Activated CD4-positive, alpha-beta T cell treated with anti-CD3 and anti-CD28 coated beads for 36 hours (primary cell): ENCODE data around the gene ITSN2. TPM values are rescaled to one million over a fixed set of nuclear protein-coding genes. Genes with fewer than 3 reads are reported as not detected.
A peak's percentile ranks its signal among the peaks of the same experiment; 100 is the strongest.

ENCODE experiments used
- ATAC-seq: fragments of 200-7000 bp; cut with Tn5 transposase; one replicate; pipeline ENCODE4 v1.10.0; 2021; ENCODE audit warnings: mild to moderate bottlenecking, moderate library complexity
- CTCF ChIA-PET: fragments of 350-600 bp; sonication (Branson Sonifier 250); formaldehyde crosslinking; loops from one replicate; lab custom pipeline; 2021; ENCODE audit warnings: antibody characterized with exemption; lab: Charles Lee
- POLR2A ChIA-PET: fragments of 350-600 bp; sonication (Branson Sonifier 250); formaldehyde crosslinking; loops from one replicate; lab custom pipeline; 2021; ENCODE audit warnings: antibody characterized with exemption, inconsistent platforms; lab: Charles Lee
- DNase-seq: peaks from one replicate; pipeline ENCODE4 v3.0.0-alpha.2; 2020
- H3K27ac Mint-ChIP-seq: one replicate; pipeline ENCODE4 v1.8.0; 2021; ENCODE audit warnings: mixed read lengths
- H3K27me3 Mint-ChIP-seq: one replicate; pipeline ENCODE4 v1.8.0; 2021; ENCODE audit warnings: mixed read lengths
- H3K36me3 Mint-ChIP-seq: one replicate; pipeline ENCODE4 v1.8.0; 2021; ENCODE audit warnings: low read depth, mixed read lengths
- H3K4me1 Mint-ChIP-seq: one replicate; pipeline ENCODE4 v1.8.0; 2021; ENCODE audit warnings: mixed read lengths
- H3K4me3 Mint-ChIP-seq: one replicate; pipeline ENCODE4 v1.8.0; 2021; ENCODE audit warnings: mild to moderate bottlenecking, moderate library complexity, mixed read lengths
- H3K9me3 Mint-ChIP-seq: one replicate; pipeline ENCODE4 v1.8.0; 2021; ENCODE audit warnings: low read depth, mixed read lengths
- intact Hi-C, 2 experiments: fragments of 100-400 bp; cut with DNase I in 1 of 2; cut with micrococcal nuclease in 1 of 2; formaldehyde crosslinking; loops; one replicate each; pipeline versions ENCODE4 v1.14.2 to v1.15.1; 2022 to 2024; cut with DNase I, micrococcal nuclease
- total RNA-seq, 2 experiments: library from RNA; stranded (reverse); gene quantifications; one replicate each; pipeline ENCODE4 v1.2.3, GENCODE V29; 2021

ITSN2 gene
- total RNA-seq, 2 experiments from 2014 or later = 46.0 to 49.6 TPM

- no peaks in the 10 kb centered on the region for H3K9me3 Mint-ChIP-seq
- H3K27me3 Mint-ChIP-seq = no peaks in the 10 kb centered on the region
- ChIA-PET POLR2A (no interaction called here), CTCF (interaction anchor here (1.0 kb wide), 1 partner anchor 12 kb away, joined by 7 read pairs; no protein-coding TSS in a partner anchor)
- no peak overlapping the region for H3K4me3 Mint-ChIP-seq
- peaks cover 40% of the 10 kb centered on the region for H3K4me1 Mint-ChIP-seq
- peak overlapping the region; percentile 65 for H3K27ac Mint-ChIP-seq
- peaks cover 7% of the 10 kb centered on the region for H3K36me3 Mint-ChIP-seq
- intact Hi-C loops = no loop called here
- ATAC-seq = no peak
- DNase-seq = no peak
These were observed 27.4 kb downstream of the ITSN2 start for GRCh38 chr2:24332791-24333540.

DNA sequence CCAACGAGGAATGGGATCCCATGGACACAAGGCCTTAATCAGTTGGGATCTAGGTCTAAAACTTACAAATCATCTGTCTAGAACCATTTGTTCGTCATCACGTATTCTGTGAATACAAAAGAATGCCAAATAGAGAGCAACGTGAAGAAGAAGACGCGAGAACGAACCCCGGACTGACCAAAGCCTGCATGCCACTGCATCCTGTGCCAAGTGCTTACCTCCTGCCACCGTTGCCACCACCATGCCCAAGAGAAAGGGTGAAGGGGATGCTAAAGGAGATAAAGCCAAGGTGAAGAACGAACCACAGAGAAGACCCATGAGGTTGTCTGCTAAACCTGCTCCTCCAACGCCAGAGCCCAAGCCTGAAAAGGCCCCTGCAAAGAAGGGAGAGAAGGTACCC lies 30.2 kb downstream of the ITSN2 start:
- no peak overlapping the region for H3K27ac Mint-ChIP-seq
- ATAC-seq = no peak
- H3K36me3 Mint-ChIP-seq = peaks cover 6% of the 10 kb centered on the region
- no peaks in the 10 kb centered on the region for H3K9me3 Mint-ChIP-seq
- peaks cover 27% of the 10 kb centered on the region for H3K4me1 Mint-ChIP-seq
- POLR2A ChIA-PET = no interaction called here
- CTCF ChIA-PET = interaction anchor here (0.6 to 1.6 kb wide), 2 partner anchors 29 to 46 kb away, joined by 3 read pairs; no protein-coding TSS in a partner anchor
- DNase-seq = no peak
- intact Hi-C loops = no loop called here
- H3K27me3 Mint-ChIP-seq = no peaks in the 10 kb centered on the region
- H3K4me3 Mint-ChIP-seq = no peak overlapping the region

- Mint-ChIP-seq H3K27me3 (no peaks in the 10 kb centered on the region), H3K9me3 (no peaks in the 10 kb centered on the region)
These were observed 30.6 kb downstream of the ITSN2 start for GRCh38 chr2:24329700-24330099.

GRCh38 chr2:24328010-24328409 lies 32.3 kb downstream of the ITSN2 start:
- intact Hi-C loops = no loop called here
- no peaks in the 10 kb centered on the region for H3K27me3 Mint-ChIP-seq
- H3K9me3 Mint-ChIP-seq = no peaks in the 10 kb centered on the region
- H3K27ac Mint-ChIP-seq = no peak overlapping the region
- peaks cover 8% of the 10 kb centered on the region for H3K36me3 Mint-ChIP-seq
- ChIA-PET POLR2A (no interaction called here), CTCF (interaction anchor here (0.5 to 0.8 kb wide), 2 partner anchors 9 to 500 kb away, joined by 3 read pairs; no protein-coding TSS in a partner anchor)
- H3K4me3 Mint-ChIP-seq = no peak overlapping the region
- peaks cover 13% of the 10 kb centered on the region for H3K4me1 Mint-ChIP-seq
- ATAC-seq = no peak
- no peak for DNase-seq

More at GRCh38 chr2:24329700-24330099, 30.6 kb downstream of the ITSN2 start:
- Mint-ChIP-seq H3K4me3 (no peak overlapping the region), H3K27ac (no peak overlapping the region), H3K4me1 (peaks cover 27% of the 10 kb centered on the region), H3K36me3 (peaks cover 6% of the 10 kb centered on the region)
- no peak for DNase-seq
- ChIA-PET POLR2A (no interaction called here), CTCF (interaction anchor here (1.6 kb wide), 1 partner anchor 29 kb away, joined by 3 read pairs; no protein-coding TSS in a partner anchor)
- intact Hi-C loops = no loop called here
- no peak for ATAC-seq

DNA sequence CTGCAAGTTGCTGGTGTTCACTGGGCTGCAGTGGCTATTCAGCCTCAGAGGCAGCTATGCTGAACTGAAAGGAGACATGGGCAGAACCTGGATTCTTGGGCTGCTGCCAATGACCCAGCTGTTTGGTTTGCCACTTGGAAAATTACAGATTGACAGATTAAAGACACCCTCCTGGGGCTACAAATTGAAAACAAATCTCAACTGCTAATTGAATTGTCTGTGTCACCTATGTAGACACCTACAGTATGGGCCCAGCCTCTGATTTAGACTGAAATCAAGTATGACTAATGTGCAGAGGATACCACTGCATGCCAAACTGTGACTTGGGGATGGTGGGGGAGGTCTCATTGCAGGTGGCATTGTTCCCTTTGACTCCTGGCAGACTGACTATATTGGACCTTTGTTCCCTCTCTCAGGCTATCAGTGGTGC lies 42.8 kb downstream of the ITSN2 start:
- Mint-ChIP-seq H3K4me3 (no peak overlapping the region), H3K27ac (no peak overlapping the region), H3K27me3 (no peaks in the 10 kb centered on the region), H3K36me3 (peaks cover 5% of the 10 kb centered on the region), H3K4me1 (peaks cover 35% of the 10 kb centered on the region), H3K9me3 (no peaks in the 10 kb centered on the region)
- POLR2A ChIA-PET = interaction anchor here (0.6 kb wide), 1 partner anchor 24 kb away, joined by 3 read pairs; no protein-coding TSS in a partner anchor
- peak; percentile 26 for DNase-seq
- ATAC-seq = peak; percentile 69
- CTCF ChIA-PET = no interaction called here
- intact Hi-C loops = no loop called here

- DNase-seq (peak; percentile 34), ATAC-seq (peak; percentile 79)
- Mint-ChIP-seq H3K4me3 (no peak overlapping the region), H3K4me1 (peaks cover 35% of the 10 kb centered on the region), H3K36me3 (peaks cover 13% of the 10 kb centered on the region), H3K27me3 (no peaks in the 10 kb centered on the region), H3K27ac (peak overlapping the region; percentile 30), H3K9me3 (no peaks in the 10 kb centered on the region)
- ChIA-PET POLR2A (no interaction called here), CTCF (interaction anchor here (0.7 kb wide), 2 partner anchors 106 to 943 kb away, joined by 3 to 6 read pairs; no protein-coding TSS in a partner anchor)
- intact Hi-C loops = loop anchor here in 1 of 2 experiments (1.0 to 2.0 kb wide), 2 partner anchors 45 to 261 kb away; partner anchors contain the start of gene ITSN2
These were observed 44.7 kb downstream of the ITSN2 start for GRCh38 chr2:24315669-24316068.

DNA sequence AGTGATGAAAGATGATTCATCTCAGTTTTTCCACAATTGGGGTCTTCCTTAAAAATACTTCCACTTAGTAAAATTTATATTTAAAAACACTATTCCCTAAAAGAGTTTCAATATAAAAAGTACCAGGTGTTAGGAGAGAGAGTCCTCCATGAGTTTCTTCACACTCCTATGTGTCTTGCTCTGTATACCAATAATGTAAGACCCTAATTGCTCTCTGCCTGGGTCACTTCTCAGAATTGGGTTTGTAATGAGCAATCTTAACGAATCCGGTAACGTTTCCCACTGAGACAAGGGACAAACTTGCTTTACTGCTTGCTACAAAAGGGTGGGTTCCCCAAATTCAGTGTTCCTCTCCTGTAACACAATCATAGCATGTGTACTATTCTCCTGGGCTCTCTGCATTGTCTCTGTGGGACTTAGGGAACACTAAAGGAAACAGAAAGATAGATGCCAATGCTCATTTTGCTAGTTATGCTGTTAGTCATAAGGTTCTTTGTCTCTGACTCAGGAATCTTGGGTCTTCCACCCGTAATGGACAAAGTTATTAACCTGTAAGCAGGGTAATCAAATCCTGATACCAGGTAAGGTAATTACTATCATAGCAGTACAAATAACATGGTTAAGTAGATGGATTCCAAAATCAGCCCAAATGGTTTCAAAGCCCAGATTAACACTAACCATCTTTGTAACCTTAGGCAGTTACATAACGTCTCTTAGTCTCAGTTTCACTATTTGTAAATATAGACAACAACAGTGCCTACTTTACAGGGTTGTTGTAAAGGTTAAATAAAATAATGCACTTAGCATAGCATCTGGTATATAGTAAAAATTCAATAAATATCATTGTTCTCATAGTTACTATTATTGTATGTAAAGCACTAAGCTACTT lies 46.3 kb downstream of the ITSN2 start:
- Mint-ChIP-seq H3K9me3 (no peaks in the 10 kb centered on the region), H3K36me3 (peaks cover 18% of the 10 kb centered on the region), H3K4me3 (no peak overlapping the region), H3K27me3 (no peaks in the 10 kb centered on the region), H3K4me1 (peaks cover 35% of the 10 kb centered on the region), H3K27ac (no peak overlapping the region)
- DNase-seq (no peak), ATAC-seq (peak; percentile 35)
- CTCF ChIA-PET = no interaction called here
- POLR2A ChIA-PET = no interaction called here
- intact Hi-C loops = loop anchor here in 1 of 2 experiments (2.0 kb wide), 1 partner anchor 263 kb away; no protein-coding TSS in a partner anchor

DNA sequence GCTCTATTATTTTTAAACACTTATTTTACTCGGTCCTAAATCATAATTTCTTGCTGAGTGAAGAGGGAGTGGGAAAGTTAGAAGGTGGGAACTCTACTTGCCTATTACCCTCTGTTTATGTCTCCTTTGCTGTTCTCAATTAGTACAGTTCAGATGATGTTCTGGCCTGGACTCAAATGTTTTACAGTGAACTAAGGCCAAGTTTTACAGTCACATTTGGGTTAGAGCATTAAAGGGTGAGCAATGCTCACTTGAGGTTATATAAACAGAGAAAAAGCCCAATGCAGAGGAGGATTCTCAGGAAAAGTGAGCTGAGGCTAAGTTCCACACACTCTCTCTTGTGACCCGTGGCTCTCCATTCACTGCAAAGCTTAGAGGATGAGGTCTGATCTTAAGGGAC lies 52.4 kb downstream of the ITSN2 start:
- Mint-ChIP-seq H3K4me1 (no peaks in the 10 kb centered on the region), H3K27me3 (no peaks in the 10 kb centered on the region), H3K4me3 (no peak overlapping the region), H3K36me3 (peaks cover 35% of the 10 kb centered on the region), H3K9me3 (no peaks in the 10 kb centered on the region), H3K27ac (no peak overlapping the region)
- ChIA-PET CTCF (interaction anchor here (1.0 to 1.1 kb wide), 2 partner anchors 10 to 34 kb away, joined by 3 read pairs; no protein-coding TSS in a partner anchor), POLR2A (no interaction called here)
- no peak for ATAC-seq
- DNase-seq = no peak
- intact Hi-C loops = no loop called here

- Mint-ChIP-seq H3K36me3 (peaks cover 40% of the 10 kb centered on the region), H3K27me3 (no peaks in the 10 kb centered on the region), H3K27ac (no peak overlapping the region), H3K4me1 (no peaks in the 10 kb centered on the region), H3K4me3 (no peak overlapping the region), H3K9me3 (no peaks in the 10 kb centered on the region)
- DNase-seq (no peak), ATAC-seq (no peak)
- POLR2A ChIA-PET = no interaction called here
- CTCF ChIA-PET = interaction anchor here (0.6 to 1.1 kb wide), 3 partner anchors 50 to 891 kb away, joined by 3 to 4 read pairs (median 3); no protein-coding TSS in a partner anchor
- intact Hi-C loops = no loop called here
These were observed 55.7 kb downstream of the ITSN2 start for GRCh38 chr2:24304631-24305030.

- Mint-ChIP-seq H3K27me3 (no peaks in the 10 kb centered on the region), H3K4me1 (no peaks in the 10 kb centered on the region), H3K4me3 (no peak overlapping the region), H3K36me3 (peaks cover 42% of the 10 kb centered on the region), H3K27ac (no peak overlapping the region), H3K9me3 (no peaks in the 10 kb centered on the region)
- ChIA-PET CTCF (interaction anchor here (0.6 to 1.7 kb wide), 5 partner anchors 12 to 523 kb away, joined by 3 to 5 read pairs (median 4); no protein-coding TSS in a partner anchor), POLR2A (no interaction called here)
- intact Hi-C loops = no loop called here
- ATAC-seq (no peak), DNase-seq (no peak)
These were observed 56.2 kb downstream of the ITSN2 start for GRCh38 chr2:24304098-24304497.

GRCh38 chr2:24301599-24301998 lies 58.7 kb downstream of the ITSN2 start:
- Mint-ChIP-seq H3K9me3 (no peaks in the 10 kb centered on the region), H3K4me3 (no peak overlapping the region), H3K4me1 (no peaks in the 10 kb centered on the region), H3K27ac (no peak overlapping the region), H3K27me3 (no peaks in the 10 kb centered on the region), H3K36me3 (peaks cover 41% of the 10 kb centered on the region)
- no peak for ATAC-seq
- DNase-seq = no peak
- POLR2A ChIA-PET = no interaction called here
- intact Hi-C loops = no loop called here
- CTCF ChIA-PET = interaction anchor here (0.6 to 1.0 kb wide), 2 partner anchors 14 to 459 kb away, joined by 3 to 4 read pairs; no protein-coding TSS in a partner anchor
